HG03439 (cell line): ENCODE results near the gene NR1H4.
"Not testable (repeated sequence)": the region's sequence is repeated elsewhere in the genome, so short reads cannot be mapped to it uniquely, and the experiment has no call there.

ENCODE experiments used
- ATAC-seq: cut with Tn5 transposase; IDR thresholded peaks from one replicate; pipeline ENCODE4 v1.9.1; 2021; ENCODE audit warnings: mild to moderate bottlenecking, moderate library complexity; ENCODE audit not compliant: unreplicated experiment

Gene NR1H4

GRCh38 chr12:100508751-100509150 is 35.1 kb downstream of the NR1H4 start:
- ATAC-seq = no peak

- no peak for ATAC-seq
Observed at GRCh38 chr12:100512692-100513091, 39.0 kb downstream of the NR1H4 start.

GRCh38 chr12:100515968-100516367 is 42.3 kb downstream of the NR1H4 start:
- ATAC-seq = no peak

GRCh38 chr12:100518376-100518775 is 44.7 kb downstream of the NR1H4 start:
- ATAC-seq = no peak

- ATAC-seq = no peak
Observed at GRCh38 chr12:100520048-100520769, 46.5 kb downstream of the NR1H4 start.

GRCh38 chr12:100521958-100522357 is 48.3 kb downstream of the NR1H4 start:
- ATAC-seq = no peak

- no peak for ATAC-seq
Observed at GRCh38 chr12:100528034-100528433, 54.4 kb downstream of the NR1H4 start.

GRCh38 chr12:100528471-100529127 is 54.9 kb downstream of the NR1H4 start:
- no peak for ATAC-seq

- ATAC-seq = no peak
Observed at GRCh38 chr12:100529756-100530350, 56.2 kb downstream of the NR1H4 start.

- no peak for ATAC-seq
Observed at GRCh38 chr12:100533376-100533775, 59.7 kb downstream of the NR1H4 start.

- ATAC-seq = no peak
Observed at GRCh38 chr12:100534625-100535227, 61.1 kb downstream of the NR1H4 start.

GRCh38 chr12:100539202-100539601 is 65.5 kb downstream of the NR1H4 start:
- ATAC-seq = no peak

GRCh38 chr12:100544165-100544564 is 70.5 kb downstream of the NR1H4 start:
- no peak for ATAC-seq

GRCh38 chr12:100545092-100545491 is 71.4 kb downstream of the NR1H4 start:
- ATAC-seq = no peak

GRCh38 chr12:100553936-100554335 is 80.3 kb downstream of the NR1H4 start:
- no peak for ATAC-seq

- no peak for ATAC-seq
Observed at GRCh38 chr12:100554608-100555077, 81.0 kb downstream of the NR1H4 start.

- ATAC-seq = no peak
Observed at GRCh38 chr12:100555722-100556121, 82.1 kb downstream of the NR1H4 start.

- ATAC-seq = no peak
Observed at GRCh38 chr12:100557357-100557756, 83.7 kb downstream of the NR1H4 start.

GRCh38 chr12:100559261-100559660 is 85.6 kb downstream of the NR1H4 start:
- not testable (repeated sequence) for ATAC-seq

- no peak for ATAC-seq
Observed at GRCh38 chr12:100564090-100564489, 90.4 kb downstream of the NR1H4 start.

- ATAC-seq = no peak
Observed at GRCh38 chr12:100564905-100565467, 91.3 kb downstream of the NR1H4 start.
